Endothelial cell of umbilical vein (primary cell): ENCODE results near the gene MAP4K2. TPM values are rescaled to one million over a fixed set of nuclear protein-coding genes. Genes with fewer than 3 reads are reported as not detected.

Experiments
- BruUV-seq: library from RNA; stranded (reverse); fragments of 400-500 nt; replicated peaks from 2 replicates; lab custom pipeline; 2021; lab: Mats Ljungman, UMichigan
- CTCF ChIA-PET: fragments of 300-600, 350-600 bp; sonication (Branson Sonifier 250); formaldehyde crosslinking; loops from one replicate; lab custom pipeline; 2021; ENCODE audit warnings: antibody characterized with exemption, inconsistent platforms; lab: Charles Lee
- POLR2A ChIA-PET: fragments of 300-600, 350-600 bp; sonication (Branson Sonifier 250); formaldehyde crosslinking; loops from one replicate; lab custom pipeline; 2021; ENCODE audit warnings: antibody characterized with exemption, inconsistent platforms; lab: Charles Lee
- DNase-seq: peaks from one replicate; pipeline ENCODE4 v3.0.0-alpha.2; 2011; ENCODE audit warnings: low read depth, low spot score
- FAIRE-seq: peaks from 2 replicates; lab custom pipeline; 2011; peaks lifted over from hg19 to GRCh38; lab: Jason Lieb, UNC
- H2AFZ ChIP-seq: 2 replicates; pipeline ENCODE4 v1.6.0; 2012; ENCODE audit warnings: low read depth, low read length, control low read depth, inconsistent platforms
- H3K27ac ChIP-seq: 2 replicates; pipeline ENCODE4 v1.5.1; 2011; ENCODE audit warnings: low read depth, mild to moderate bottlenecking, control low read depth, low read length, moderate library complexity; ENCODE audit not compliant: insufficient read depth
- H3K27me3 ChIP-seq, 2 experiments: 2 replicates each; pipeline versions ENCODE4 v1.6.0 to v1.6.1; 2011; ENCODE audit warnings: low read length in 2 of 2, mixed read lengths in 1 of 2; ENCODE audit not compliant: control insufficient read depth in 2 of 2, insufficient read depth in 2 of 2
- H3K36me3 ChIP-seq, 2 experiments: 2 replicates in 1 of 2; 3 replicates in 1 of 2; pipeline ENCODE4 v1.5.1; 2011; ENCODE audit warnings: low read length in 2 of 2, mild to moderate bottlenecking in 1 of 2, moderate library complexity in 1 of 2; ENCODE audit not compliant: control insufficient read depth in 2 of 2, insufficient read depth in 2 of 2; ENCODE audit errors: extremely low read depth in 1 of 2
- H3K4me1 ChIP-seq: 3 replicates; pipeline ENCODE4 v1.5.1; 2011; ENCODE audit warnings: mild to moderate bottlenecking, low read length; ENCODE audit not compliant: control insufficient read depth, insufficient read depth; ENCODE audit errors: extremely low read depth
- H3K4me2 ChIP-seq: 2 replicates; pipeline ENCODE4 v1.6.1; 2011; ENCODE audit warnings: low read length, control low read depth, mixed read lengths; ENCODE audit not compliant: insufficient read depth
- H3K4me3 ChIP-seq, 3 experiments: fragments of 200-600 bp in 1 of 3; sonication (generic), shearing (Covaris generic) in 1 of 3; replicated peaks in 1 of 3; 2 replicates each; pipeline ENCODE4 v1.5.1; 2011 to 2016; ENCODE audit warnings: control low read depth in 3 of 3, low read length in 3 of 3, mild to moderate bottlenecking in 2 of 3, inconsistent platforms in 1 of 3, low read depth in 1 of 3, moderate library complexity in 1 of 3; ENCODE audit not compliant: insufficient read depth in 1 of 3
- H3K79me2 ChIP-seq: 2 replicates; pipeline ENCODE4 v1.6.0; 2012; ENCODE audit warnings: low read length, inconsistent platforms; ENCODE audit not compliant: control insufficient read depth, insufficient read depth
- H3K9ac ChIP-seq: replicated peaks from 2 replicates; pipeline ENCODE3; 2011; ENCODE audit warnings: low read length, control low read depth; ENCODE audit not compliant: insufficient read depth; ENCODE audit errors: extremely low read depth
- H3K9me1 ChIP-seq: replicated peaks from 3 replicates; pipeline ENCODE4 v1.6.0; 2011; ENCODE audit warnings: mild to moderate bottlenecking, low read length; ENCODE audit not compliant: control insufficient read depth, insufficient read depth; ENCODE audit errors: extremely low read depth
- H3K9me3 ChIP-seq: replicated peaks from 2 replicates; pipeline ENCODE4 v1.5.1; 2012; ENCODE audit warnings: low read length, inconsistent platforms; ENCODE audit not compliant: control insufficient read depth, insufficient read depth
- H4K20me1 ChIP-seq: replicated peaks from 2 replicates; pipeline ENCODE3; 2011; ENCODE audit warnings: mild to moderate bottlenecking, low read length; ENCODE audit not compliant: control insufficient read depth, insufficient read depth; ENCODE audit errors: extremely low read depth
- CTCF ChIP-seq, 2 donors: IDR thresholded peaks; 1 replicate in 1 of 2; 2 replicates in 1 of 2; pipeline ENCODE4 v1.5.1; 2011; ENCODE audit warnings: low read length in 2 of 2, mild to moderate bottlenecking in 2 of 2, moderate library complexity in 2 of 2, control low read depth in 1 of 2, inconsistent platforms in 1 of 2, low read depth in 1 of 2; ENCODE audit not compliant: insufficient read depth in 1 of 2; ENCODE audit errors: extremely low read depth in 1 of 2
- EZH2 ChIP-seq: IDR thresholded peaks from 2 replicates; pipeline ENCODE4 v1.6.1; 2012; ENCODE audit warnings: borderline replicate concordance, low read depth, mild to moderate bottlenecking, moderate library complexity, low read length, inconsistent platforms; ENCODE audit not compliant: severe bottlenecking
- FOS ChIP-seq: IDR thresholded peaks from 2 replicates; pipeline ENCODE4 v1.6.1; 2011; ENCODE audit warnings: mild to moderate bottlenecking, low read length, moderate library complexity, borderline replicate concordance; ENCODE audit not compliant: insufficient read depth
- GATA2 ChIP-seq: IDR thresholded peaks from 2 replicates; pipeline ENCODE4 v1.7.0; 2011; ENCODE audit warnings: low read depth, mild to moderate bottlenecking, moderate library complexity, mixed read lengths, low read length; ENCODE audit not compliant: insufficient read length, insufficient read depth
- JUN ChIP-seq: IDR thresholded peaks from 2 replicates; pipeline ENCODE4 v1.6.1; 2011; ENCODE audit warnings: borderline replicate concordance, low read depth; ENCODE audit not compliant: insufficient read length, insufficient read depth
- MAX ChIP-seq: IDR thresholded peaks from 2 replicates; pipeline ENCODE4 v1.6.1; 2011; ENCODE audit not compliant: insufficient read depth, insufficient read length
- MYC ChIP-seq: IDR thresholded peaks from one replicate; pipeline ENCODE4 v1.6.1; 2011; ENCODE audit warnings: mild to moderate bottlenecking, low read depth, low read length
- POLR2A ChIP-seq: IDR thresholded peaks from 2 replicates; pipeline ENCODE4 v1.6.1; 2012; ENCODE audit warnings: low read depth, mild to moderate bottlenecking, control low read depth, low read length
- POLR2AphosphoS5 ChIP-seq: IDR thresholded peaks from 2 replicates; pipeline ENCODE4 v1.6.1; 2012; ENCODE audit warnings: low read depth, mild to moderate bottlenecking, control low read depth, low read length, moderate library complexity; ENCODE audit not compliant: insufficient read depth
- dilution Hi-C: fragments of 300-500 bp; cut with MboI; formaldehyde crosslinking; loops from one replicate; pipeline ENCODE4 v1.15.0; 2019; ENCODE audit warnings: low sequenced_read_pairs; ENCODE audit not compliant: extremely low pct_ligation_motif_present
- intact Hi-C: fragments of 100-400 bp; cut with micrococcal nuclease; formaldehyde crosslinking; loops from one replicate; pipeline ENCODE4 v1.10.0; 2022
- polyA plus RNA-seq, 4 experiments: library from polyadenylated mRNA; depleted of rRNA in 3 of 4; stranded (reverse) in 3 of 4; unstranded in 1 of 4; fragments of >200 nt; gene quantifications; 2 replicates each; pipeline versions ENCODE4 v1.2.1 to v1.2.3, GENCODE V29; 2011 to 2012; ENCODE audit warnings: missing spikeins in 1 of 4
- total RNA-seq: library from RNA; stranded (reverse); gene quantifications from 2 replicates; pipeline ENCODE4 v1.2.3, GENCODE V29; 2021

MAP4K2 gene
- total and polyA plus RNA-seq, 2 donors (not counting 3 experiments of a cell fraction or from before 2014, with no cell fraction given), result 43.3 to 44.0 TPM

GRCh38 chr11:64849598-64850356 is 46.8 kb upstream of the MAP4K2 start:
- POLR2A ChIA-PET, result interaction anchor here (4.2 kb wide), 1 partner anchor 28 kb away, joined by 24 read pairs; the partner anchor contains the start of gene EHD1
- Histone ChIP-seq H3K4me1 (peaks cover 9% of the 10 kb centered on the region), H4K20me1 (no peaks in the 10 kb centered on the region), H3K9ac (no peak overlapping the region), H3K9me1 (no peaks in the 10 kb centered on the region), H3K4me3 (no peak overlapping the region), H3K27ac (no peak overlapping the region), H3K36me3 (peaks cover 0 to 5% of the 10 kb centered on the region in 2 experiments), H3K9me3 (no peaks in the 10 kb centered on the region), H3K27me3 (no peaks in the 10 kb centered on the region), H2AFZ (no peak overlapping the region), H3K4me2 (no peak overlapping the region), H3K79me2 (peaks cover 14% of the 10 kb centered on the region)
- DNase-seq (no peak), FAIRE-seq (no peak)
- intact Hi-C loops, result no loop called here
- CTCF ChIA-PET, result interaction anchor here (2.1 to 8.2 kb wide), 10 partner anchors 10 to 164 kb away, joined by 6 to 168 read pairs (median 16); partner anchors contain the start of genes ARL2, BATF2 and EHD1
- no peak for TF ChIP-seq POLR2A
- TF ChIP-seq MAX, result no peak
- TF ChIP-seq GATA2, result no peak
- TF ChIP-seq EZH2, result no peak
- TF ChIP-seq JUN, result no peak
- TF ChIP-seq POLR2AphosphoS5, result no peak
- TF ChIP-seq MYC, result no peak
- no peak for TF ChIP-seq FOS
- no peak for TF ChIP-seq CTCF (IDR thresholded peaks at IDR 0.05; ENCODE audit: extremely low read depth in 1 of 2, insufficient read depth in 1 of 2, low read depth in 1 of 2, low read length in 2 of 2)
- BruUV-seq, result no TSS peak
- dilution Hi-C loops, result loop anchor here (10.0 kb wide), 1 partner anchor 45 kb away; no protein-coding TSS in a partner anchor
